ENCODE results near the gene NAGS. TPM values are rescaled to one million over a fixed set of nuclear protein-coding genes. Genes with fewer than 3 reads are reported as not detected.

The NAGS gene
- total and polyA plus RNA-seq, 2 experiments from 2014 or later: 4.2 to 7.2 TPM

DNA sequence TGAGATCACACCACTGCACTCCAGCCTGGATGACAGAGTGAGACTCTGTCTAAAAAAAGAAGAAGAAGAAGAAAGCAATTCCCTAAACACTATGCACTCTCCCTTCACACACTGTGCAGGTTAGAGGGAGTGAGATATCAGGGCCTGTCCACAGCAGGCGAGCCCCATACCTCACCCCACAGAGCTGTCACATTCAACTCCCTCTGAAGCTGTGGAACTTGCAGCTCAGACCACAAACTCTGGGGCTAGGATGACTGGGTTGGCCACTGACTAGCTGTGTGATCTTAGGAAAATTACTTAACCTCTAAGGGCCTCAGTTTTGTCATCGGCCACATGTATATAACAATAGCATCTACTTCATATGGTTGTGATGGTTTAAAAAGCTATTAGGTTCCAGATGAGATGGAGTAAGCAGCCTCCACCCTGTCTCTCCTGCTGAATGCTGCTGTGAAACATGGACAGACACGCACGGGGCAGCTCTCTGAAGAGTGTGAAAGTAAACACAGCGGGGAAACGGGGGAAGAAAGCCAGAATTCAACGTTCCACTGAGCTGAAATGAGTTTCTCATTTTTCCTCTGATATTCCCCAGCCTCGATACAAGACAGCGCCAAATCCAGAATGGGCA, 37.1 kb upstream of the NAGS start:
- no peaks in the 10 kb centered on the region for H3K9me3 Mint-ChIP-seq

More for the DNA sequence above, 37.1 kb upstream of the NAGS start:
- DNase-seq (ENCODE audit: low spot score): no peak
- TF ChIP-seq CREB1 (CRISPR knock-in tag; IDR thresholded peaks at IDR 0.05; ENCODE audit: low read depth) (no peak), EZH2 (IDR thresholded peaks at IDR 0.05; ENCODE audit: low read depth, unreplicated experiment) (no peak), ZNF114 (CRISPR knock-in tag; IDR thresholded peaks at IDR 0.05) (no peak), EZH2phosphoT487 (IDR thresholded peaks at IDR 0.05; ENCODE audit: unreplicated experiment) (no peak), POLR2AphosphoS5 (IDR thresholded peaks at IDR 0.05; ENCODE audit: low read depth) (no peak), JUNB (IDR thresholded peaks at IDR 0.05; ENCODE audit: unreplicated experiment) (no peak), NANOG (IDR thresholded peaks at IDR 0.05; ENCODE audit: borderline replicate concordance) (no peak), ZNF331 (CRISPR knock-in tag; IDR thresholded peaks at IDR 0.05; ENCODE audit: low read depth) (no peak)
- TF ChIP-seq, protein P1, sequence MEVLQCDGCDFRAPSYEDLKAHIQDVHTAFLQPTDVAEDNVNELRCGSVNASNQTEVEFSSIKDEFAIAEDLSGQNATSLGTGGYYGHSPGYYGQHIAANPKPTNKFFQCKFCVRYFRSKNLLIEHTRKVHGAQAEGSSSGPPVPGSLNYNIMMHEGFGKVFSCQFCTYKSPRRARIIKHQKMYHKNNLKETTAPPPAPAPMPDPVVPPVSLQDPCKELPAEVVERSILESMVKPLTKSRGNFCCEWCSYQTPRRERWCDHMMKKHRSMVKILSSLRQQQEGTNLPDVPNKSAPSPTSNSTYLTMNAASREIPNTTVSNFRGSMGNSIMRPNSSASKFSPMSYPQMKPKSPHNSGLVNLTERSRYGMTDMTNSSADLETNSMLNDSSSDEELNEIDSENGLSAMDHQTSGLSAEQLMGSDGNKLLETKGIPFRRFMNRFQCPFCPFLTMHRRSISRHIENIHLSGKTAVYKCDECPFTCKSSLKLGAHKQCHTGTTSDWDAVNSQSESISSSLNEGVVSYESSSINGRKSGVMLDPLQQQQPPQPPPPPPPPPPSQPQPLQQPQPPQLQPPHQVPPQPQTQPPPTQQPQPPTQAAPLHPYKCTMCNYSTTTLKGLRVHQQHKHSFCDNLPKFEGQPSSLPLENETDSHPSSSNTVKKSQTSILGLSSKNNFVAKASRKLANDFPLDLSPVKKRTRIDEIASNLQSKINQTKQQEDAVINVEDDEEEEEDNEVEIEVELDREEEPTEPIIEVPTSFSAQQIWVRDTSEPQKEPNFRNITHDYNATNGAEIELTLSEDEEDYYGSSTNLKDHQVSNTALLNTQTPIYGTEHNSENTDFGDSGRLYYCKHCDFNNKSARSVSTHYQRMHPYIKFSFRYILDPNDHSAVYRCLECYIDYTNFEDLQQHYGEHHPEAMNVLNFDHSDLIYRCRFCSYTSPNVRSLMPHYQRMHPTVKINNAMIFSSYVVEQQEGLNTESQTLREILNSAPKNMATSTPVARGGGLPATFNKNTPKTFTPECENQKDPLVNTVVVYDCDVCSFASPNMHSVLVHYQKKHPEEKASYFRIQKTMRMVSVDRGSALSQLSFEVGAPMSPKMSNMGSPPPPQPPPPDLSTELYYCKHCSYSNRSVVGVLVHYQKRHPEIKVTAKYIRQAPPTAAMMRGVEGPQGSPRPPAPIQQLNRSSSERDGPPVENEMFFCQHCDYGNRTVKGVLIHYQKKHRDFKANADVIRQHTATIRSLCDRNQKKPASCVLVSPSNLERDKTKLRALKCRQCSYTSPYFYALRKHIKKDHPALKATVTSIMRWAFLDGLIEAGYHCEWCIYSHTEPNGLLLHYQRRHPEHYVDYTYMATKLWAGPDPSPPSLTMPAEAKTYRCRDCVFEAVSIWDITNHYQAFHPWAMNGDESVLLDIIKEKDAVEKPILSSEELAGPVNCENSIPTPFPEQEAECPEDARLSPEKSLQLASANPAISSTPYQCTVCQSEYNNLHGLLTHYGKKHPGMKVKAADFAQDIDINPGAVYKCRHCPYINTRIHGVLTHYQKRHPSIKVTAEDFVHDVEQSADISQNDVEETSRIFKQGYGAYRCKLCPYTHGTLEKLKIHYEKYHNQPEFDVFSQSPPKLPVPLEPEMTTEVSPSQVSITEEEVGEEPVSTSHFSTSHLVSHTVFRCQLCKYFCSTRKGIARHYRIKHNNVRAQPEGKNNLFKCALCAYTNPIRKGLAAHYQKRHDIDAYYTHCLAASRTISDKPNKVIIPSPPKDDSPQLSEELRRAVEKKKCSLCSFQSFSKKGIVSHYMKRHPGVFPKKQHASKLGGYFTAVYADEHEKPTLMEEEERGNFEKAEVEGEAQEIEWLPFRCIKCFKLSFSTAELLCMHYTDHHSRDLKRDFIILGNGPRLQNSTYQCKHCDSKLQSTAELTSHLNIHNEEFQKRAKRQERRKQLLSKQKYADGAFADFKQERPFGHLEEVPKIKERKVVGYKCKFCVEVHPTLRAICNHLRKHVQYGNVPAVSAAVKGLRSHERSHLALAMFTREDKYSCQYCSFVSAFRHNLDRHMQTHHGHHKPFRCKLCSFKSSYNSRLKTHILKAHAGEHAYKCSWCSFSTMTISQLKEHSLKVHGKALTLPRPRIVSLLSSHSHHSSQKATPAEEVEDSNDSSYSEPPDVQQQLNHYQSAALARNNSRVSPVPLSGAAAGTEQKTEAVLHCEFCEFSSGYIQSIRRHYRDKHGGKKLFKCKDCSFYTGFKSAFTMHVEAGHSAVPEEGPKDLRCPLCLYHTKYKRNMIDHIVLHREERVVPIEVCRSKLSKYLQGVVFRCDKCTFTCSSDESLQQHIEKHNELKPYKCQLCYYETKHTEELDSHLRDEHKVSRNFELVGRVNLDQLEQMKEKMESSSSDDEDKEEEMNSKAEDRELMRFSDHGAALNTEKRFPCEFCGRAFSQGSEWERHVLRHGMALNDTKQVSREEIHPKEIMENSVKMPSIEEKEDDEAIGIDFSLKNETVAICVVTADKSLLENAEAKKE (CRISPR knock-in tag; IDR thresholded peaks at IDR 0.05): no peak
- TF ChIP-seq, protein P2, sequence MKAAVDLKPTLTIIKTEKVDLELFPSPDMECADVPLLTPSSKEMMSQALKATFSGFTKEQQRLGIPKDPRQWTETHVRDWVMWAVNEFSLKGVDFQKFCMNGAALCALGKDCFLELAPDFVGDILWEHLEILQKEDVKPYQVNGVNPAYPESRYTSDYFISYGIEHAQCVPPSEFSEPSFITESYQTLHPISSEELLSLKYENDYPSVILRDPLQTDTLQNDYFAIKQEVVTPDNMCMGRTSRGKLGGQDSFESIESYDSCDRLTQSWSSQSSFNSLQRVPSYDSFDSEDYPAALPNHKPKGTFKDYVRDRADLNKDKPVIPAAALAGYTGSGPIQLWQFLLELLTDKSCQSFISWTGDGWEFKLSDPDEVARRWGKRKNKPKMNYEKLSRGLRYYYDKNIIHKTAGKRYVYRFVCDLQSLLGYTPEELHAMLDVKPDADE (IDR thresholded peaks at IDR 0.05): no peak
- TF ChIP-seq, protein P3, sequence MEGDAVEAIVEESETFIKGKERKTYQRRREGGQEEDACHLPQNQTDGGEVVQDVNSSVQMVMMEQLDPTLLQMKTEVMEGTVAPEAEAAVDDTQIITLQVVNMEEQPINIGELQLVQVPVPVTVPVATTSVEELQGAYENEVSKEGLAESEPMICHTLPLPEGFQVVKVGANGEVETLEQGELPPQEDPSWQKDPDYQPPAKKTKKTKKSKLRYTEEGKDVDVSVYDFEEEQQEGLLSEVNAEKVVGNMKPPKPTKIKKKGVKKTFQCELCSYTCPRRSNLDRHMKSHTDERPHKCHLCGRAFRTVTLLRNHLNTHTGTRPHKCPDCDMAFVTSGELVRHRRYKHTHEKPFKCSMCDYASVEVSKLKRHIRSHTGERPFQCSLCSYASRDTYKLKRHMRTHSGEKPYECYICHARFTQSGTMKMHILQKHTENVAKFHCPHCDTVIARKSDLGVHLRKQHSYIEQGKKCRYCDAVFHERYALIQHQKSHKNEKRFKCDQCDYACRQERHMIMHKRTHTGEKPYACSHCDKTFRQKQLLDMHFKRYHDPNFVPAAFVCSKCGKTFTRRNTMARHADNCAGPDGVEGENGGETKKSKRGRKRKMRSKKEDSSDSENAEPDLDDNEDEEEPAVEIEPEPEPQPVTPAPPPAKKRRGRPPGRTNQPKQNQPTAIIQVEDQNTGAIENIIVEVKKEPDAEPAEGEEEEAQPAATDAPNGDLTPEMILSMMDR (conservative IDR thresholded peaks at IDR 0.05; ENCODE audit: low read depth in 2 of 2): no peak
- TF ChIP-seq, protein P4, sequence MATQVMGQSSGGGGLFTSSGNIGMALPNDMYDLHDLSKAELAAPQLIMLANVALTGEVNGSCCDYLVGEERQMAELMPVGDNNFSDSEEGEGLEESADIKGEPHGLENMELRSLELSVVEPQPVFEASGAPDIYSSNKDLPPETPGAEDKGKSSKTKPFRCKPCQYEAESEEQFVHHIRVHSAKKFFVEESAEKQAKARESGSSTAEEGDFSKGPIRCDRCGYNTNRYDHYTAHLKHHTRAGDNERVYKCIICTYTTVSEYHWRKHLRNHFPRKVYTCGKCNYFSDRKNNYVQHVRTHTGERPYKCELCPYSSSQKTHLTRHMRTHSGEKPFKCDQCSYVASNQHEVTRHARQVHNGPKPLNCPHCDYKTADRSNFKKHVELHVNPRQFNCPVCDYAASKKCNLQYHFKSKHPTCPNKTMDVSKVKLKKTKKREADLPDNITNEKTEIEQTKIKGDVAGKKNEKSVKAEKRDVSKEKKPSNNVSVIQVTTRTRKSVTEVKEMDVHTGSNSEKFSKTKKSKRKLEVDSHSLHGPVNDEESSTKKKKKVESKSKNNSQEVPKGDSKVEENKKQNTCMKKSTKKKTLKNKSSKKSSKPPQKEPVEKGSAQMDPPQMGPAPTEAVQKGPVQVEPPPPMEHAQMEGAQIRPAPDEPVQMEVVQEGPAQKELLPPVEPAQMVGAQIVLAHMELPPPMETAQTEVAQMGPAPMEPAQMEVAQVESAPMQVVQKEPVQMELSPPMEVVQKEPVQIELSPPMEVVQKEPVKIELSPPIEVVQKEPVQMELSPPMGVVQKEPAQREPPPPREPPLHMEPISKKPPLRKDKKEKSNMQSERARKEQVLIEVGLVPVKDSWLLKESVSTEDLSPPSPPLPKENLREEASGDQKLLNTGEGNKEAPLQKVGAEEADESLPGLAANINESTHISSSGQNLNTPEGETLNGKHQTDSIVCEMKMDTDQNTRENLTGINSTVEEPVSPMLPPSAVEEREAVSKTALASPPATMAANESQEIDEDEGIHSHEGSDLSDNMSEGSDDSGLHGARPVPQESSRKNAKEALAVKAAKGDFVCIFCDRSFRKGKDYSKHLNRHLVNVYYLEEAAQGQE (IDR thresholded peaks at IDR 0.05; ENCODE audit: unreplicated experiment): no peak
- no peak for ATAC-seq
- H3K27ac Mint-ChIP-seq: no peak overlapping the region
- H3K36me3 Mint-ChIP-seq (ENCODE audit: low read depth): no peaks in the 10 kb centered on the region
- Histone ChIP-seq H3K79me2 (replicated peaks; ENCODE audit: insufficient read depth) (no peaks in the 10 kb centered on the region), H3K9me2 (ENCODE audit: insufficient read depth) (no peaks in the 10 kb centered on the region), H3K4me1 (ENCODE audit: insufficient read depth) (no peaks in the 10 kb centered on the region), H3K27ac (ENCODE audit: low read depth) (no peak overlapping the region), H3K36me3 (ENCODE audit: insufficient read depth) (no peaks in the 10 kb centered on the region), H3K4me2 (no peak overlapping the region), H4K20me1 (replicated peaks; ENCODE audit: insufficient read depth) (no peaks in the 10 kb centered on the region; the same call in 1 of the 2 replicates), H3K27me3 (ENCODE audit: insufficient read depth) (no peaks in the 10 kb centered on the region), H3K4me3 (no peak overlapping the region), H3F3A (replicated peaks; ENCODE audit: low read depth) (no peaks in the 10 kb centered on the region), H2AFZ (peak overlapping the region; percentile 69; the same call in 1 of the 2 replicates)
- H3K4me1 Mint-ChIP-seq: no peaks in the 10 kb centered on the region
- H3K27me3 Mint-ChIP-seq (ENCODE audit: insufficient read depth, low read depth, poor library complexity): peaks cover 5% of the 10 kb centered on the region
- H3K4me3 Mint-ChIP-seq: no peak overlapping the region
